T follicular helper cell (primary cell): ENCODE data around the gene GLG1.
"Not testable (repeated sequence)": the region's sequence is repeated elsewhere in the genome, so short reads cannot be mapped to it uniquely, and the experiment has no call there.

Experiments
- DNase-seq: peaks from one replicate; pipeline ENCODE4 v3.0.0-alpha.2; 2020; ENCODE audit warnings: low read depth

The GLG1 gene

GRCh38 chr16:74443624-74444346 lies 163.1 kb downstream of the GLG1 start:
- DNase-seq: not testable (repeated sequence)

DNA sequence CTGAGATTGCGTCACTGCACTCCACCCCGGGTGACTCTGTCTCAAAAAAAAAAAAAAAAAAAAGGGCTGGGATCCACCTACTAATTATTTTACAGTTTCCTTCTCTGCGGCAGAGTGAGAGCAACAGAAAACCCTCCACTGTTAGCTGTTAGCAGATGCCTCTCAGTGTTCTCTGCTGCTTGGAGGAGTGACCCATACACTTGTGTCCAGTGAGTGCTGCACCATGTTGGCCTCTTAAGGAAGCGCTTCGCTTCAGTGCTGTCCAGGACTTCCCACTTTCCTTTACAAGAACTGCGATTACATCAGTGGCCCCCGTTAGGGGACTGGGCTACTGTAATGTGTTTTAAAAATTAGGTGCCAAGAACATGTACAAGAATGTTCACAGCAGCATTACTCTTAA lies 167.2 kb downstream of the GLG1 start:
- no peak for DNase-seq

GRCh38 chr16:74438492-74438979 lies 168.4 kb downstream of the GLG1 start:
- DNase-seq: no peak

DNA sequence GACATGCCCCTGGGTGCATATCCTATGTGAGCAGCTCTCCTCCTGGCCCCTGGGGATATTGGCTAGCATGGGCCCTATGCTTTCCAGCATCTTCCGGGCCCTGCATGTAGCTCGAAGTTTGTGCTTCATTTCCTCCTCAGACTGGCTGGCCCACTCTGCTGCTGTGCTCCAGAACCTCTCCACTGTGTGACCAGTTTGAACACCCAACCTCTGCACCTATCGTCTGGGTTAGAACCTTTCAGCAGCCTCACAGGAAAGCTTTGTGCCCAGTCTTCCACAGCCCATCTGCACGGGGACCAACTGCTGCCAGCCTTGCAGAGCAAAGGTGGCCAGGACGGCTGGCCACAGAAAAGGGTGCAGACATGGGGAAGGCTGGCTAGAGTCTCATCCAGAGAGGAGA lies 175.4 kb downstream of the GLG1 start:
- DNase-seq: no peak

DNA sequence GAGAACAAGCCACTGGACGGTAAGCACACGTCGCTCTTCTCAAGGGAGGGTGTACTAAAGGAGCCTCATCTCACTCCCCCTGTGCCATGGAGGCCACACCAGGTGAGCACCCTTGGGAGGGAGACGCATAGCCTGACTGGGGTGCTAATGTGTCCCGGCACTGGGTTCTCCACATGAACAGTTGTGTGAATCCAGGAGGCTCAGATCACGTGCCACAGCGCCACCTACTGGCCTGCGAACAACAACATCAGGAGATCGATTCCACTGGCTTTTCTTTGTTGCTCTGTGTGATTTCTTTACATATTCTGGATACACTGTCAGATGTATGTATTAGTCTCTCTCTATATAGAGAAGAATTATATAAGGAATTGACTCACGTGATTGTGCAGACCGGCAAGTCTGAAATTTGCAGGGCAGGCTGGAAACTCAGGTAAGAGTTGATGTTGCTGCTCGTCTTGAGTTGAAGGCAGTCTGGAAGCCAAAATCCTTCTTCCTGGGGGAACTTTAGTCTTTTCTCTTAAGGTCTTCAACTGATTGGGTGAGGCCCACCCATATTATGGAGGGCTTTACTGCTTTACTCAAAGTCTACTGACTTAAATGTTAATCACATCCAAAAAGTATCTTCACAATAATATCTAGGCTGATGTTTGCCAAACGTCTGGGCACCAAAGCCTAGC lies 176.7 kb downstream of the GLG1 start:
- peak; percentile 22 for DNase-seq

DNA sequence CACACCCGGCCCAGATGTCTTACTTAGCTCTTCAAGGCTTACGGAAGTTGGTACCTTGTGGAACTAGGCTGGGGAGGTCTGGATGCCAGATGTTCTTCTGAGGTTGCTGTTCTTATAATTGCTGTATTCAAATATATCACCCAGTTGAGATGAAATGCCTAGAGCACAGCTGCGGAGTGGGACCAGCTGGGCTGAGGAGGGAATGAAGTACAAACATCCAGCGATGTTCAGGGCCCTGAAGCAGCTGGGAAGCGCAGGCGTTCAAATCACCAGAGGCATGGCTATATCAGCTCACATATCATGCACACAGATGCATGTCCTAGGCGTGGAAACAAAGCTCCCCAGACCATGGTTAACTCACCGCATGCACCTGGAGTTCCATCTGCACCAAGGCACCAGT lies 178.4 kb downstream of the GLG1 start:
- not testable (repeated sequence) for DNase-seq

GRCh38 chr16:74425751-74426150 lies 181.2 kb downstream of the GLG1 start:
- not testable (repeated sequence) for DNase-seq

DNA sequence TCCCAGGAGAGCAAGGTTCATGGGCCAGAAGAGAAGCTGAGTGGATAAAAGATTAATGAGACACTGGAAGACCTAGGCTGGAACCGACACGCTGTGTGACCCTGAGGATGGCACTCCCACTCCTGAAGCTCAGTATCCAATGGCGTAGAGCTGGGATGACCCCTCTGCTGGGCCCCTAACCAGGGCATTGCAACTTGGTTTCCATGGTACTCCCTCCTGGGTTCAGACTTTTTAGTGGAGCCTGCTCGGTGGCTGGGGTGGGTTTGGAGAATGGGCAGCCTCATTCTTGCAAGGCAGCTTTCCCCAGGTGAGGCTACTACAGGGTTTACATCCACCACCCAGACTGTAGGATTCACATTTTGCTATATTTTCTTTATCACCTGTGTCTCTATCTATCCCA lies 183.2 kb downstream of the GLG1 start:
- DNase-seq: not testable (repeated sequence)

DNA sequence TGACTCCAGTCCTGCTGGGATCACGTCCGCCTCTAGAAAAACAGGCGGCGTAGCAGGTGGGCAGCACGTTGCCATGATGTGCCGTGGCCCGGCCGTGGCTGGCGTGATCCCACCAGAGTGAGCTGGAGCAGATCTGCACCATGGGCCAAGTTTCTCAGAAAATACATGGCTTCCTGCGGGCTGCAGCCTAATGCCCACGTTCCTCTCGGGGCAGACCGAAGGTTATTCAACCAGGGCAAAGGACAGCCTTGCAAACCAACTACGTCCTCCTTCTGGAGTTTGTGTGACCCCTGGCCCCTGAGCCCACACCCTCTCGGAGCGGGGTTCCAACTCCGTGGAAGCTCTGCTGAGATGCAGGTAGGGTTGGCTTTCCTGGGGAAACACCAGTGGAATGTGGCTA lies 184.8 kb downstream of the GLG1 start:
- not testable (repeated sequence) for DNase-seq

- DNase-seq: not testable (repeated sequence)
These were observed 185.5 kb downstream of the GLG1 start for GRCh38 chr16:74421482-74421785.

GRCh38 chr16:74420612-74421481 lies 186.1 kb downstream of the GLG1 start, which contains the start of gene CLEC18B:
Gene CLEC18B, minus strand, starts transcription at chr16:74421478. Its CDS starts 208 bp downstream, at chr16:74421270.
- DNase-seq: not testable (repeated sequence)

GRCh38 chr16:74419811-74420210 lies 187.1 kb downstream of the GLG1 start:
- not testable (repeated sequence) for DNase-seq

GRCh38 chr16:74417897-74418296 lies 189.0 kb downstream of the GLG1 start:
- DNase-seq: not testable (repeated sequence)

DNA sequence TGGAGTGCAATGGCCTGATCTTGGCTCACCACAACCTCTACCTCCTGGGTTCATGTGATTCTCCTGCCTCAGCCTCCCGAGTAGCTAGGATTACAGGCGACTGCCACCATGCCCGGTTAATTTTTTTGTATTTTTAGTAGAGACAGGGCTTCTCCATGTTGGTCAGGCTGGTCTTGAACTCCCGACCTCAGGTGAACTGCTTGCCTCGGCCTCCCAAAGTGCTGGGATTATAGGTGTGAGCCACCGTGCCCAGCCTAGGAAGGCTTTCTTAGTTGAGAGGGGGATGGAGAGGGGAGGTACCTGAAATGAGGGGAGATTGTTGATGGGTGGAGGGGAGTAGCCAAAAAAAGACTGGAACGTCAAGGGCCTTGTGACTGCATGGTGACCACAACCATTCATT lies 193.0 kb downstream of the GLG1 start:
- not testable (repeated sequence) for DNase-seq

DNA sequence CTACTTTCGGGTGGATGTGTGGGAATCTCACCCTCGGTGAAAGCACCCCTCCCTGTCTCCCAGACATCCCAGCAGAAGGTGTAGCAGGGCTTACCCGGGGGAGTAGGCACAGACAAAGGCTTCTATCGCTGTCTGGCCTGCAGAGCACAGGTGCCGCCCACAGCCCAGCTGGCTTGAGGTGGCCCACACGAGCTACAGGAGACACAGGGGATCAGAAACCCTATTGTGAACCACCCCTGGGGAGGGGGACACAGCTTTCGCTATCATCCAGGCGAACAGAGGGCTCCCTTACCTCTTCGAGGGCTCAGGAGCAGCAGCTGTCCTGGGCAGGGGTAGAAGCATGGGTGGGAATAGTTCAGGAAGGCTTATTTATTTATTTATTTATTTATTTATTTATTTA lies 193.4 kb downstream of the GLG1 start:
- not testable (repeated sequence) for DNase-seq

- DNase-seq: not testable (repeated sequence)
These were observed 194.0 kb downstream of the GLG1 start for GRCh38 chr16:74412775-74413390.

- DNase-seq: not testable (repeated sequence)
These were observed 194.7 kb downstream of the GLG1 start for GRCh38 chr16:74412138-74412774.

DNA sequence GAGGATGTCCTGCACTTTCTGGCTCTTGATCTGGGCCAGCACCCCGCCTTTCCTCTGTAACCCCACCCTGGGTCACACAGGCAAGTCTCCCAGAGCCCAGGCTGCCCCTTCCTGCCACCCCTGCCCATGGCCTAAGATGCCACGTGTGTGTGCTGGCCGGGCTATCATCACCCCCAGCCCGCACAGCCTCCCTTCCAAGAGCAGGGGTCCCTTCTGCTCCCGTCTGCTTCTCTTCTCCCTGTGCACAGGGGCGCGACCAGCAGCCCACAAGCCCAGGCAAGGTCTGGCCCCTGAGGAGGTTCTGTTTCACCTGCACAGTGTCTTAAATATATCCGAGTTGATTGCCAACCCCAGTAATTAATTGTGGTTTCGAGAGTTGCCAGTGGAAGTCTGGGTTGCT lies 195.9 kb downstream of the GLG1 start:
- DNase-seq: not testable (repeated sequence)

- not testable (repeated sequence) for DNase-seq
These were observed 196.6 kb downstream of the GLG1 start for GRCh38 chr16:74410057-74410957.
